DND-41 (cell line): ENCODE results near the gene DARS2.

Source experiments
- ATAC-seq: fragments of 200-7000 bp; cut with Tn5 transposase; 3 replicates; pipeline ENCODE4 v1.9.1; 2021; ENCODE audit warnings: low read depth; ENCODE audit not compliant: insufficient read depth
- DNase-seq: peaks from one replicate; pipeline ENCODE4 v3.0.0-alpha.2; 2020
- H2AFZ ChIP-seq: 2 replicates; pipeline ENCODE4 v1.6.0; 2012; ENCODE audit warnings: low read depth, low read length
- H3K27ac ChIP-seq: 2 replicates; pipeline ENCODE4 v1.5.1; 2012; ENCODE audit warnings: low read length, inconsistent platforms
- H3K27me3 ChIP-seq: fragments of 200-600 bp; sonication (generic); 2 replicates; pipeline ENCODE4 v1.6.0; 2012; ENCODE audit warnings: low read length, mild to moderate bottlenecking, inconsistent platforms; ENCODE audit not compliant: insufficient read depth, poor library complexity
- H3K36me3 ChIP-seq: 2 replicates; pipeline ENCODE4 v1.5.1; 2012; ENCODE audit warnings: low read length, inconsistent platforms; ENCODE audit not compliant: insufficient read depth
- H3K4me1 ChIP-seq: 2 replicates; pipeline ENCODE4 v1.5.1; 2012; ENCODE audit warnings: mild to moderate bottlenecking, low read length; ENCODE audit not compliant: insufficient read depth
- H3K4me2 ChIP-seq: 2 replicates; pipeline ENCODE4 v1.6.0; 2012; ENCODE audit warnings: mild to moderate bottlenecking, moderate library complexity, low read length, inconsistent platforms; ENCODE audit not compliant: insufficient read depth
- H3K4me3 ChIP-seq, 2 experiments: fragments of 200-600 bp in 1 of 2; shearing (Covaris generic) in 1 of 2; 2 replicates each; pipeline ENCODE4 v1.5.1; 2012 to 2016; ENCODE audit warnings: inconsistent platforms in 2 of 2, low read length in 2 of 2, mild to moderate bottlenecking in 2 of 2, low read depth in 1 of 2, moderate library complexity in 1 of 2
- H3K79me2 ChIP-seq: 2 replicates; pipeline ENCODE4 v1.6.0; 2012; ENCODE audit warnings: low read length, inconsistent platforms; ENCODE audit not compliant: insufficient read depth
- H3K9ac ChIP-seq: 2 replicates; pipeline ENCODE4 v1.6.0; 2012; ENCODE audit warnings: low read depth, mild to moderate bottlenecking, inconsistent platforms, low read length, moderate library complexity
- H3K9me3 ChIP-seq: 2 replicates; pipeline ENCODE4 v1.5.1; 2012; ENCODE audit warnings: low read length, moderate library complexity, mild to moderate bottlenecking, inconsistent platforms; ENCODE audit not compliant: insufficient read depth, severe bottlenecking
- H4K20me1 ChIP-seq: 2 replicates; pipeline ENCODE4 v1.6.0; 2012; ENCODE audit warnings: low read length; ENCODE audit not compliant: insufficient read depth
- CTCF ChIP-seq: IDR thresholded peaks from 2 replicates; pipeline ENCODE4 v1.5.1; 2012; ENCODE audit warnings: borderline replicate concordance, low read length, moderate library complexity, mild to moderate bottlenecking; ENCODE audit not compliant: poor library complexity, severe bottlenecking; ENCODE audit errors: extremely low read depth
- EZH2 ChIP-seq: IDR thresholded peaks from 3 replicates; pipeline ENCODE4 v1.6.1; 2012; ENCODE audit warnings: borderline replicate concordance, low read depth, mild to moderate bottlenecking, moderate library complexity, low read length, inconsistent platforms; ENCODE audit not compliant: severe bottlenecking

Gene DARS2

GRCh38 chr1:173894189-173894588 lies 69.7 kb downstream of the DARS2 start:
- no peak for TF ChIP-seq EZH2
- no peaks in the 10 kb centered on the region for H3K9me3 ChIP-seq
- no peak overlapping the region for H3K4me2 ChIP-seq
- peaks cover 1% of the 10 kb centered on the region; the same call in 1 of the 2 replicates for H3K36me3 ChIP-seq
- ATAC-seq (no peak), DNase-seq (no peak)
- H3K27me3 ChIP-seq, result no peaks in the 10 kb centered on the region
- no peaks in the 10 kb centered on the region for H3K79me2 ChIP-seq
- no peak overlapping the region for H3K4me3 ChIP-seq
- H3K9ac ChIP-seq, result no peak overlapping the region
- H4K20me1 ChIP-seq, result no peaks in the 10 kb centered on the region
- H3K27ac ChIP-seq, result no peak overlapping the region
- no peaks in the 10 kb centered on the region for H3K4me1 ChIP-seq
- no peak overlapping the region for H2AFZ ChIP-seq

DNA sequence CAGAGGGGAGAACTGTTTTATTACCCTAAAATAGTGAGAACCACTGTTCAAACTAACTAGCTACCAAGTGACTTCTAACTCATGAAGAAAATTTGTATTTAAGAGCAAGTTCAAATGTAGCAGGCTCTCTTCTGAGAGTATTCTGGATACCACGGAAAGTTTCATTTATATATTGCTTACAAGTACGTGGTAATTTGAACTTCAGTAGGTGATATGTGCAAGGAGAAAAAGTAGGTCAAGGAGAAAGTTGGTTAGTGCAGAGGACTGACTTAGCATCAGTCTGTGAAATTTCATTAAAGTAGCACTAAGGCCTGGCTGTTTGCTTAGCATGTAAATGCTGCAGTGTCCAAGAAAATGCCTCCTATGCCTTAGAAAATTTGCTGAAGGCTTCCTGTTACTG lies 76.0 kb downstream of the DARS2 start:
- Histone ChIP-seq H4K20me1 (no peaks in the 10 kb centered on the region), H3K4me2 (no peak overlapping the region), H3K27me3 (no peaks in the 10 kb centered on the region), H3K9ac (no peak overlapping the region), H3K27ac (no peak overlapping the region), H3K9me3 (no peaks in the 10 kb centered on the region), H3K4me1 (no peaks in the 10 kb centered on the region), H3K4me3 (no peak overlapping the region), H3K36me3 (no peaks in the 10 kb centered on the region), H2AFZ (no peak overlapping the region), H3K79me2 (no peaks in the 10 kb centered on the region)
- no peak for DNase-seq
- ATAC-seq, result no peak
- TF ChIP-seq EZH2 (no peak), CTCF (no peak)

- Histone ChIP-seq H4K20me1 (no peaks in the 10 kb centered on the region), H3K27me3 (no peaks in the 10 kb centered on the region), H3K9ac (no peak overlapping the region), H3K79me2 (no peaks in the 10 kb centered on the region), H2AFZ (no peak overlapping the region), H3K9me3 (no peaks in the 10 kb centered on the region), H3K4me2 (no peak overlapping the region), H3K4me1 (no peaks in the 10 kb centered on the region), H3K36me3 (no peaks in the 10 kb centered on the region), H3K4me3 (no peak overlapping the region), H3K27ac (no peak overlapping the region)
- no peak for TF ChIP-seq EZH2
- TF ChIP-seq CTCF, result no peak
- DNase-seq (no peak), ATAC-seq (no peak)
Measured at GRCh38 chr1:173900992-173901391, 76.5 kb downstream of the DARS2 start.

DNA sequence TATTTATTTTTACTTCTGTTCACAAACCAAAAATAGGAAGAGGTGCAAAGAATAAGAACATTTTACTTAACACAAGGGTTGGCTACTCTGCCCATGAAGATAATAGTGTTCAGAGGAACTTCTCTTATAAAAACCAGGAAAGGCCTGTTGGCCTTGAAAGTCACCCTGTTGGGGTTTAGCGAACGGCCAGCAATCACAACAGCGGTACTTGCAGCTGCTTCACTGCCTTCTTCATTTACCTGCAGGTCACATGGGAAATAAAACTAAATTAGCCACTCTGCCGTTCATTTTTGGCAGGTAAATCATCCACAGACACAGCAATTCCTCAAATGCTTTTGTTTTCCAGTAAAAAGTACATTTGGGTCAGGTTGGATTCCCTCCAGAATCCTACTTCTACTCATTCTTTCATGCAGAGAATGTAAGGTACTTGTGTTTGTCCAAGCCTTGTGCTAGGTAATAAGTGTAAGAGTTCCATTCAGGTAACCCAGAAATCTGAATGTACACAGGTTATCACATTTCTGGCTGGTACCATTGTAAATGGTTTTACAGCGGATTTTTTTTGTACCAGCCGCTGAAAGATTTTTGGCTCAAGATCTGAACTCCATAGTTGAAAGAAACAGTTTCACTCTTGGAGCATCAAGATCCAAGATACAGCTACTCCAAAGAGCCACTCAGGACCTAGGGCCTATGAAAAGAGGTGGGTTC lies 79.5 kb downstream of the DARS2 start:
- no peaks in the 10 kb centered on the region for H3K4me1 ChIP-seq
- no peaks in the 10 kb centered on the region for H3K9me3 ChIP-seq
- no peaks in the 10 kb centered on the region for H4K20me1 ChIP-seq
- DNase-seq, result no peak
- H2AFZ ChIP-seq, result no peak overlapping the region
- no peak for TF ChIP-seq EZH2
- no peaks in the 10 kb centered on the region for H3K36me3 ChIP-seq
- no peaks in the 10 kb centered on the region for H3K27me3 ChIP-seq
- no peak overlapping the region for H3K9ac ChIP-seq
- H3K4me3 ChIP-seq, result no peak overlapping the region
- no peaks in the 10 kb centered on the region for H3K79me2 ChIP-seq
- H3K27ac ChIP-seq, result no peak overlapping the region
- H3K4me2 ChIP-seq, result no peak overlapping the region
- ATAC-seq, result no peak
